Effector CD8-positive, alpha-beta T cell (primary cell): ENCODE results near the gene SORCS2.

Experiments used
- DNase-seq: peaks from one replicate; lab custom pipeline; 2025; lab: John Stamatoyannopoulos, UW

SORCS2 gene

DNA sequence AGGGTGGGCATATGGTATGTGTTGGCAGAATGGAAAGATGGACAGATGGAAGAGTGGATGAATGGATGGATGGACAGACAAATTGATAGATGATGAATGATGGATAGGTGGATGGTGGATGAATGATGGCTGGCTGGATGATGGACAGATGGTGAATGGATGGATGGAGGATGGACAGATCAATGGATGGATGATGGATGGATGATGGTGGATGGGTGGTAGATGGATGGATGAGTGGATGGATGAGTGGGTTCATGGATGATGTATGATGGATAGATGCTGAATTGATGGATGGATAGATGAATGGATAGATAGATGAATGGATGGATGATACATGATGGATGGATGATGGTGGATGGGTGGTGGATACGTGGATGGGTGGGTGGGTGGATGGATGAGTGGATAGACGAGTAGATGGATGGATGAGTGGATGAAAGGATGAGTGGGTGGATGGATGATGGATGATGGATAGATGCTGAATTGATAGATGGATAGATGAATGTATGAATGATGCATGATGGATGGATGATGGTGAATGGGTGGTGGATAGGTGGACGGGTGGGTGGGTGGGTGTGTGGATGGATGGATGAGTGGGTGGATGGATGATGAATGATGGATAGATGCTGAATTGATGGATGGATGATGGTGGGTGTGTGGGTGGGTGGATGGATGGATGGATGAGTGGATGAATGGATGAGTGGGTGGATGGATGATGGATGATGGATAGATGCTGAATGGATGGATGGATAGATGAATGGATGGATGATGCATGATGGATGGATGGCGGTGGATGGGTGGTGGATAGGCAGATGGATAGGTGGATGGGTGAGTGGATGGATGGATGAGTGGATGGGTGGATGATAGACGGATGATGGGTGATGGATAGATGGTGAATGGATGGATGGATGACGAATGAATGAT lies 497.7 kb downstream of the SORCS2 start:
- no peak for DNase-seq

DNA sequence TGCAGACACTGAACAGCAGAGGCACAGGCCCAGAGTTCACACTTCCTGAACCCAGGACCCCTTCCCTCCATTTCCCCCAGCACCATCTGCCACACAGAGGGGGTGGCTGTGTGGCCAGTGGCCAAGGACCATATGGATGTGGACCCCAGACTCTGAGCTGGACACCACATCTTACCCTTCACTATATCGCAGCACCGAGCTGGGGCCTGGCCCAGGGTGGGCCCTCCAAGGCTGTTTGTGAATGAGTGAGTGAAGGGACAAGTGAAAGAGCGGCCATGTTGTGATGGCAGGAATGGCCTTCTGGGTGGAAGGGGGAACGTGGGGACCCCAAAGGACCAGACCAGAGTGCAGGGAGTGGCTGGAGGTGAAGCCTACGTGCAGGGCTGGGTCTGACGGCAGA lies 498.7 kb downstream of the SORCS2 start:
- DNase-seq = no peak

DNA sequence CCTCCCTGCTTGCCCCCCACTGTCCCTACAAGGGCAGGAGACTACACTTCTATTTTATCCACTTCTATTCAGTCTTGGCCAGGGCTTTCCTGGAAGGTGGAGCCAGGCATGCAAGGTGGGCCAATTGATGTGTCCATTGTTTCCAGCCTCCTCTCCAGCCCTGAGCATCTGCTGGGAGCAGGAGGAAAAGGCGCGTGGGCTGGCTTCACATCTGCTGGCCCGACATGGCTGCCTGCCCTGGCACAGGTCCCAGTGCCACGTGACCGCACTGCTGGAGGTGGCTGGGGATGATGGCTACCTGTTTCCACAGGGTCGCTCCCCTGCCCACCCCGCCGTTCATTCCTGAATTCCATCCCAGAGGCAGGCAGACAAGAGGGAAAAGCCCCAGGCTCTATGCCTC lies 499.6 kb downstream of the SORCS2 start:
- DNase-seq = no peak

- DNase-seq = no peak
These were observed 500.3 kb downstream of the SORCS2 start for GRCh38 chr4:7692451-7693236.

DNA sequence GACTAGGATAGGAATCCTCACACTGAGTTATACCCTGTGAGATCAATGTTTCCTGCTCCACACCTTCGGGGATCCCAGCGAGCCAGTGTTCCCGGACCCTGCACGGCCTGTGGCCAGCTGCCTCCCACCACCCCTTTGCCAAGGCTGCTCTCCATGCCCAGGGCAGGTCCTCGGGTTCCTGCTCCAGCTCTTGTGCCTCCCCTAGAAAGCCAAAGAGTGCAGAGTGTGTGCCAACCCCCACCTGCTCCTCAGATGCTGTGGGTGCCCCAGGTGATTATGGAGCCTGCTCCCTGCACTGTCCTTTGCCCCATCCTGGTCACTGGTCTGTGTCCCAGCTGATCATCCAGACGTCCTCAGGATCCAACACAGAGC lies 500.9 kb downstream of the SORCS2 start:
- no peak for DNase-seq

DNA sequence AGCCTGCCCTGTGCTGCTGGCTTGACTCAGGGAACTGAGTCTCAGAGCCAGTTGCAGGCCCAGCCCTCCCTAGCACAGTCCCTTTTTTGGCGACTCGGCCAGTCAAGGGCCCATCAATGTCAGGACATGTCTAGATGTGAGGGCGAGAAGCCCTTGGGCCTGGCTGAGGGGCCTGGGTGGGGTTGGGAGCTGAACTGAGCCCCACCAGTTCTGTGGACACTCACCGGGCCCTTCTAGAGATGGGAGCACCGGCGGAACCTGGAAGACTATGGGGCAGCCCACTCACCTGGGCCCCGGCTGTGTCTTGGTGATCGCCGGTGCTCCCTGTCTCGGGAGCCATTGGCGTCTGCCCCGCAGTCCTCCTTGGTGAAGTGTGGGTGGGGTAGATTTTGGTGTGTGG lies 501.4 kb downstream of the SORCS2 start:
- no peak for DNase-seq

DNA sequence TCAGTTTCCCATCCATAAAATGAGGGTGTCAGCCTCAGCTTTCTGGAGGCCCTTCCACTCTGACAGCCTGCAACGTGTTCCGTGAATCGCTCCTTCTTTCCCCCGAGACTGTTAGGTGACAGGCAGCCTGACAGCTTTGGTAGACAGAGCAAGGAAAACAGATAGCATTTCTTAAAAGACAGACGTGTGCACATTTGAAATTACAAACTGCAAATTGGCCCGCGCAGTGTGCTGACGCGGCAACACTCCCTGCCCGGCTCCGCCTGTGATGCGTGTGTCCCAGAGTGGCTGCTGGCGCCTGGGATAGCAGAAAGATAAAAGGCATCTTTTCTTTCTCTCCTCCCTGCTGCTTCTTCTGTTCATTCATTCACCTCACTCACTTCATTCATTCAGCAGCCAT lies 502.0 kb downstream of the SORCS2 start:
- no peak for DNase-seq

GRCh38 chr4:7697343-7697742 lies 505.0 kb downstream of the SORCS2 start:
- no peak for DNase-seq

DNA sequence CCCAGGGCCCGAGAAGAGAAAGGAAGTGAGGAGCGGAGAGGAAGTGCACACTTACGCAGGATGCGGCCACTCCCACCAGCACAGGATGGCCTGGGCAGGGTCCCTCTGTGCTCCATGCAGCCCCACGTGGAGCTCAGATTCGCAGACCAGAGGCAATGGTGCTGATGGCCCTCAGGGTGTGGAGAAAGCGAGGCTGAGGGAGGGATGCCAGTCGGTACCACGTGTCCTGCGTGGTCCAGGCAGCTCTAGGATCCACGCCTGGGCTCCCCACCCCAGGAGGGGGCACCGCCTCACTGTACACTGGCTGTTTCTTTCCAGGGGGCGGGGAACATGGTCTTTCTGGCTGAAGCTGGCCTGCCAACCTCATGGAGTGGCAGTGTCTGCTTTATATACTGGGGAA lies 505.5 kb downstream of the SORCS2 start:
- DNase-seq = no peak

- DNase-seq = no peak
These were observed 506.2 kb downstream of the SORCS2 start for GRCh38 chr4:7698584-7698983.

GRCh38 chr4:7699031-7699430 lies 506.7 kb downstream of the SORCS2 start:
- no peak for DNase-seq

DNA sequence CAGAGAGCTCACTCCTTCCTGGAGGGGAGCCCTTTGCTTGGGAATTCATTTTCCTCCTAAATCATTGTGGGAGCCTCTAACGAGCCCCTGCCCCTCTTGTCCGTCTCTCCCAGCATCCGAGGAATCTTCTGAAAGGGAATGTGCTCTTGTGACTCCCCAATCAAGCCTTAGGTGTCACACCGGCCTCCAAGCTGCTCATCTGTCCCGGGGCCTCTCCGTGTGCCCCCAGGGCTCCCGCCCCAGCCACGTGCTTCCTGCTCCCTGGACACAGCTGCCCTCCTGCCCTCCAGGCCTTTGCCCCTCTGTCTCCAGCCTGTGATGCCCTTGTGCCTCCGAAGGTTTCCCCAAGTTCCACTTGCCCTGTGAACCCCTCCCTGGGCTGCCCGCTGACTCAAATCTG lies 507.5 kb downstream of the SORCS2 start:
- DNase-seq = no peak

- DNase-seq = no peak
These were observed 508.3 kb downstream of the SORCS2 start for GRCh38 chr4:7700665-7701064.

- DNase-seq = no peak
These were observed 509.7 kb downstream of the SORCS2 start for GRCh38 chr4:7701866-7702649.

DNA sequence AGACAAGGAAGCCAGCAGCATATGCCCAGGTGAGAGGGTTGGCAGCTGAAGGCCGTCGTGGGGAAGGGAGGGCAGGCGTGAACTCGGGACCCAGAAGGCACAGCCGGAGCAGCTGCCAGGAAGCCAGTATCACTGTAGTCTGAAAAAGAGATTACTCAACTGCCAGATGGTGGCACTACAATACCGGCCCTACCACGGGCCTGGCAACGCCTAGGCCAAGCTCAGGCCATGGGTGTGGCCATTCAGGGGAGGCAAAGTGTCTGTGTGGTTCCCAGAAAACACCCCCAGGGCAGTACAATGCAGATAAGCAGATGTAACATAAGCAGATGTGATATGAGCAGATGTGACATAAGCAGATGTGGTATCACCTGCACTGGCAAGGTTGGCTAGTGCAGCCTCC lies 511.4 kb downstream of the SORCS2 start:
- DNase-seq = no peak

- DNase-seq = no peak
These were observed 511.8 kb downstream of the SORCS2 start for GRCh38 chr4:7704091-7704490.

DNA sequence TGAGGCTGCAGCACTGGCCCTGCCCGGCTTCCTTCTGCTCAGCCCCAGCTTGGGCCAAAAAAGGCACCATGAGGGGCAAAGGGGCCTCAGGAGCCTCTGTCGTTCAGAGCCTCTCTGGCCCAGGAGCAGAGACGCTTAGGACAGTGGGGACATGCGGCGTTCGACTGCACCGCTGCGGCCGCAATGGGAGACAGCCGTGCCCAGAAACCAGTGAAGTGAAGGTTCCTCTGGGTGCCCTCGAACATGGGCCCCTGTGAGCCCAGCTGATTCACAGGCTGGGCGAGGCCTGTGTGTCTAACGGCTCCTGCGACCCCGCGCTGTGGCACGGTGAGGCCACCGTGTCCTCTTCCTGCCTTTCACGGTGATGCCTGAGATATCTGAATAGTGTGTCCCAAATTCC lies 512.3 kb downstream of the SORCS2 start:
- no peak for DNase-seq

- DNase-seq = no peak
These were observed 512.7 kb downstream of the SORCS2 start for GRCh38 chr4:7705062-7705461.

DNA sequence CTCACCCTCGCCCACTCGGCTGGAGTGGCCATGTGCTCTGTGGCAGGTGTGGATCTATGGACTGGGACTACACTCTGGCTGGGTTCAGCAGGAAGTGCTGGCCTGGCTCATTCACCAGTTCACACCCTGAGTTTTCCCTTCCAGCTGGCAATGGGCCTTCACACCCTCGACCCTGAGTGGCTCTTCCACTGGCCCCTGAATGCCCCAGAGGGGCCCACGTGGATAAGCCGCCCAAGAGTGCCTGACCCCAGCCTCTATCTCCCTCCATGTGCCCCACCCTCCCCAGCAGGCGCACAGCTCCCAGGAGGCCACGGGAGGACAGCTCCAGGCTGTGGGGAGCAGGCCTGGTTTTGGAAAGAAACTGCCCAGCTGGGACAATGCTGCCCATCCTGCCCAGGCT lies 513.3 kb downstream of the SORCS2 start:
- no peak for DNase-seq

- DNase-seq = no peak
These were observed 515.9 kb downstream of the SORCS2 start for GRCh38 chr4:7708238-7708637.

GRCh38 chr4:7708981-7709380 lies 516.6 kb downstream of the SORCS2 start:
- DNase-seq = no peak

DNA sequence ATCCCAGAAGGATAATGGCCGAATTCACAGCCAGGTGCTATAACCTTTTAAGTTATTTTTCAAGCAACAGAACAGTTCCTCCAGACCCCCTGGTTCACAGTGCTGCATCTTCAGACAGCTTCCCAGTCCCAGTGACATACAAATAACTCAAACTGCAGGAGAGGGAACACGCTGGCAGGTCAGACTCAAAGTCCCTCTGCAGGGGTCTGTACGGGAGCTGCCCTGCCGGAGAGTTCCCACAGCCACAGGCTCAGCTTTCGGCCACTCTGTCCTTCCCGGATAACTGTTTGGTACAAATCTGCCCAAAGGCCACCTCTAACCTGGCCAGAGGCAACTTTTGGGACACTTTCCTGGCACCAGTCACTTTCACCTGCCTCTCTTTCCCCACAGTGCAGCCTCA lies 517.1 kb downstream of the SORCS2 start:
- no peak for DNase-seq
